Measurements from ENCODE around the gene LRMDA.
"Not testable (repeated sequence)": the region's sequence is repeated elsewhere in the genome, so short reads cannot be mapped to it uniquely, and the experiment has no call there.

Gene LRMDA

GRCh38 chr10:75616874-75617478, 185.6 kb downstream of the LRMDA start:
- DNase-seq = no peak

GRCh38 chr10:75617485-75618155, 186.2 kb downstream of the LRMDA start:
- peak; percentile 7 to 19 for DNase-seq

GRCh38 chr10:75619635-75620034, 188.2 kb downstream of the LRMDA start:
- no peak for DNase-seq

GRCh38 chr10:75620356-75620755, 188.9 kb downstream of the LRMDA start:
- DNase-seq = no peak

GRCh38 chr10:75621003-75621402, 189.6 kb downstream of the LRMDA start:
- not testable (repeated sequence) for DNase-seq

- DNase-seq = no peak
These were observed 191.1 kb downstream of the LRMDA start for GRCh38 chr10:75622503-75622902.

GRCh38 chr10:75623310-75624093, 192.1 kb downstream of the LRMDA start:
- DNase-seq = no peak

GRCh38 chr10:75624638-75625037, 193.2 kb downstream of the LRMDA start:
- DNase-seq = no peak

- DNase-seq = no peak
These were observed 199.3 kb downstream of the LRMDA start for GRCh38 chr10:75630746-75631145.

- no peak for DNase-seq
These were observed 201.5 kb downstream of the LRMDA start for GRCh38 chr10:75632805-75633462.

- no peak for DNase-seq
These were observed 202.1 kb downstream of the LRMDA start for GRCh38 chr10:75633568-75633967.

- DNase-seq = no peak
These were observed 203.5 kb downstream of the LRMDA start for GRCh38 chr10:75634947-75635346.

- no peak for DNase-seq
These were observed 207.3 kb downstream of the LRMDA start for GRCh38 chr10:75638752-75639151.

GRCh38 chr10:75639736-75640135, 208.3 kb downstream of the LRMDA start:
- no peak for DNase-seq

- DNase-seq = no peak
These were observed 209.0 kb downstream of the LRMDA start for GRCh38 chr10:75640381-75640780.

GRCh38 chr10:75640803-75641202, 209.4 kb downstream of the LRMDA start:
- no peak for DNase-seq

GRCh38 chr10:75643405-75643804, 212.0 kb downstream of the LRMDA start:
- no peak for DNase-seq

GRCh38 chr10:75643944-75644692, 212.7 kb downstream of the LRMDA start:
- DNase-seq = no peak

- DNase-seq = no peak
These were observed 214.3 kb downstream of the LRMDA start for GRCh38 chr10:75645704-75646103.

- no peak for DNase-seq
These were observed 214.9 kb downstream of the LRMDA start for GRCh38 chr10:75646218-75646915.

- no peak for DNase-seq
These were observed 215.5 kb downstream of the LRMDA start for GRCh38 chr10:75646916-75647315.

GRCh38 chr10:75647675-75648074, 216.3 kb downstream of the LRMDA start:
- DNase-seq = no peak
